Measurements from ENCODE around the gene APOBEC3G.
"Not testable (repeated sequence)": the region's sequence is repeated elsewhere in the genome, so short reads cannot be mapped to it uniquely, and the experiment has no call there.

- TF ChIP-seq CTCF (IDR thresholded peaks at IDR 0.05; ENCODE audit: insufficient read depth, low read length); REST (IDR thresholded peaks at IDR 0.05; ENCODE audit: insufficient replicate concordance, low read depth); POLR2AphosphoS5 (IDR thresholded peaks at IDR 0.05; ENCODE audit: low read depth); GABPA (IDR thresholded peaks at IDR 0.05; ENCODE audit: low read depth); SPI1 (IDR thresholded peaks at IDR 0.05; ENCODE audit: borderline replicate concordance, low read depth): not testable (repeated sequence)
These were observed 34.0 kb upstream of the APOBEC3G start for GRCh38 chr22:39043063-39043462.

All from HL-60 (cell line).